Mesenchymal stem cell (in vitro differentiated cells and primary cell): ENCODE data around the gene KRTAP10-1.
"Not testable (repeated sequence)": the region's sequence is repeated elsewhere in the genome, so short reads cannot be mapped to it uniquely, and the experiment has no call there.

Experiments used
- DNase-seq: peaks from one replicate; pipeline ENCODE4 v3.0.0-alpha.2; 2013
- H2AFZ ChIP-seq: one replicate; pipeline ENCODE4 v1.6.1; 2013; ENCODE audit warnings: low read depth, mild to moderate bottlenecking, control low read depth, inconsistent platforms, low read length, moderate library complexity
- H2AK5ac ChIP-seq: 2 replicates; pipeline ENCODE4 v1.6.1; 2013; ENCODE audit warnings: low read length, moderate library complexity, mild to moderate bottlenecking, inconsistent platforms; ENCODE audit not compliant: severe bottlenecking
- H2BK120ac ChIP-seq: one replicate; pipeline ENCODE4 v1.6.1; 2013; ENCODE audit warnings: low read depth, mild to moderate bottlenecking, inconsistent platforms, low read length, moderate library complexity
- H2BK12ac ChIP-seq, 2 experiments: one replicate each; pipeline ENCODE4 v1.6.1; 2013; ENCODE audit warnings: inconsistent platforms in 2 of 2, low read length in 2 of 2, mild to moderate bottlenecking in 2 of 2, moderate library complexity in 2 of 2, control low read depth in 1 of 2
- H2BK15ac ChIP-seq: one replicate; pipeline ENCODE4 v1.6.1; 2013; ENCODE audit warnings: mild to moderate bottlenecking, low read depth, inconsistent platforms; ENCODE audit not compliant: poor library complexity, severe bottlenecking
- H2BK5ac ChIP-seq: 2 replicates; pipeline ENCODE4 v1.6.1; 2013; ENCODE audit warnings: low read depth, mild to moderate bottlenecking, low read length, control low read depth, inconsistent platforms; ENCODE audit not compliant: poor library complexity, severe bottlenecking
- H3K14ac ChIP-seq, 2 experiments: one replicate each; pipeline ENCODE4 v1.6.1; 2013; ENCODE audit warnings: inconsistent platforms in 2 of 2, low read length in 2 of 2, control low read depth in 1 of 2, mild to moderate bottlenecking in 1 of 2, moderate library complexity in 1 of 2
- H3K18ac ChIP-seq, 2 experiments: one replicate each; pipeline ENCODE4 v1.6.1; 2013; ENCODE audit warnings: inconsistent platforms in 2 of 2, low read length in 2 of 2, control low read depth in 1 of 2, low read depth in 1 of 2, mild to moderate bottlenecking in 1 of 2
- H3K23ac ChIP-seq, 2 experiments: one replicate each; pipeline ENCODE4 v1.6.1; 2013; ENCODE audit warnings: inconsistent platforms in 2 of 2, low read length in 2 of 2, mild to moderate bottlenecking in 2 of 2, moderate library complexity in 2 of 2, control low read depth in 1 of 2
- H3K27ac ChIP-seq: 2 replicates; pipeline ENCODE4 v1.5.1; 2013; ENCODE audit warnings: mild to moderate bottlenecking, moderate library complexity, low read length, control low read depth, inconsistent platforms; ENCODE audit not compliant: poor library complexity, severe bottlenecking
- H3K27me3 ChIP-seq, 2 experiments: 2 replicates each; pipeline versions ENCODE4 v1.6.1 to v1.7.0; 2013; ENCODE audit warnings: low read length in 2 of 2, mild to moderate bottlenecking in 2 of 2, moderate library complexity in 2 of 2, control low read depth in 1 of 2, inconsistent platforms in 1 of 2; ENCODE audit not compliant: control insufficient read depth in 1 of 2, insufficient read depth in 1 of 2
- H3K36me3 ChIP-seq, 2 experiments: 2 replicates each; pipeline versions ENCODE4 v1.6.1 to v1.7.0; 2013; ENCODE audit warnings: low read length in 2 of 2, control low read depth in 1 of 2, inconsistent platforms in 1 of 2, low read depth in 1 of 2, mild to moderate bottlenecking in 1 of 2; ENCODE audit not compliant: insufficient read depth in 2 of 2, control insufficient read depth in 1 of 2
- H3K4ac ChIP-seq, 2 experiments: one replicate each; pipeline ENCODE4 v1.6.1; 2013; ENCODE audit warnings: inconsistent platforms in 2 of 2, low read length in 2 of 2, mild to moderate bottlenecking in 2 of 2, moderate library complexity in 2 of 2, control low read depth in 1 of 2, low read depth in 1 of 2
- H3K4me1 ChIP-seq: 2 replicates; pipeline ENCODE4 v1.6.1; 2013; ENCODE audit warnings: low read depth, low read length, control low read depth; ENCODE audit not compliant: control insufficient read depth, insufficient read depth
- H3K4me2 ChIP-seq: 2 replicates; pipeline ENCODE4 v1.6.1; 2013; ENCODE audit warnings: low read length, mild to moderate bottlenecking, inconsistent platforms; ENCODE audit not compliant: poor library complexity, severe bottlenecking
- H3K4me3 ChIP-seq, 2 experiments: 2 replicates each; pipeline versions ENCODE4 v1.5.1 to v1.7.0; 2013; ENCODE audit warnings: low read length in 2 of 2, mild to moderate bottlenecking in 2 of 2, control low read depth in 1 of 2, low read depth in 1 of 2; ENCODE audit not compliant: insufficient read depth in 1 of 2
- H3K79me1 ChIP-seq: replicated peaks from 2 replicates; pipeline ENCODE4 v1.6.1; 2013; ENCODE audit warnings: mild to moderate bottlenecking, control low read depth, low read length, inconsistent platforms; ENCODE audit not compliant: poor library complexity, severe bottlenecking
- H3K9ac ChIP-seq: 2 replicates; pipeline ENCODE4 v1.7.0; 2013; ENCODE audit warnings: mild to moderate bottlenecking, low read length, moderate library complexity
- H3K9me3 ChIP-seq: 2 replicates; pipeline ENCODE4 v1.7.0; 2013; ENCODE audit warnings: mild to moderate bottlenecking, low read length; ENCODE audit not compliant: control insufficient read depth
- H4K8ac ChIP-seq: one replicate; pipeline ENCODE4 v1.6.1; 2013; ENCODE audit warnings: inconsistent platforms, mild to moderate bottlenecking, low read length, moderate library complexity
- H4K91ac ChIP-seq: one replicate; pipeline ENCODE4 v1.6.1; 2013; ENCODE audit warnings: mild to moderate bottlenecking, low read length, inconsistent platforms
- WGBS: methylation state at CpG from one replicate; pipeline ENCODE4 v1.1.7; 2013; ENCODE audit warnings: mixed read lengths; 5-methylcytosine and 5-hydroxymethylcytosine counted together

Gene KRTAP10-1

GRCh38 chr21:44583089-44583799, 43.2 kb upstream of the KRTAP10-1 start:
- H3K9ac ChIP-seq = no peak overlapping the region
- no peak overlapping the region for H4K91ac ChIP-seq
- no peak overlapping the region for H3K23ac ChIP-seq
- H3K27ac ChIP-seq = no peak overlapping the region
- no peaks in the 10 kb centered on the region for H3K36me3 ChIP-seq
- H2BK5ac ChIP-seq = no peak overlapping the region
- H3K4me2 ChIP-seq = no peak overlapping the region
- no peak overlapping the region for H2AFZ ChIP-seq
- peaks cover 25% of the 10 kb centered on the region for H3K9me3 ChIP-seq
- no peak for DNase-seq
- no peak overlapping the region for H2BK15ac ChIP-seq
- H2BK120ac ChIP-seq = no peak overlapping the region
- H3K4ac ChIP-seq = no peak overlapping the region
- H3K14ac ChIP-seq = no peak overlapping the region
- no peaks in the 10 kb centered on the region for H3K4me1 ChIP-seq
- WGBS = 84% methylated on average over 10 of the region's 11 CpGs
- no peak overlapping the region for H3K18ac ChIP-seq
- H2BK12ac ChIP-seq = no peak overlapping the region
- no peak overlapping the region for H3K4me3 ChIP-seq
- no peaks in the 10 kb centered on the region for H3K79me1 ChIP-seq
- H3K27me3 ChIP-seq = no peaks in the 10 kb centered on the region
- no peak overlapping the region for H4K8ac ChIP-seq
- H2AK5ac ChIP-seq = no peak overlapping the region

- Histone ChIP-seq H3K14ac (no peak overlapping the region), H3K79me1 (no peaks in the 10 kb centered on the region), H3K23ac (no peak overlapping the region), H2BK120ac (no peak overlapping the region), H2BK15ac (no peak overlapping the region), H3K4me1 (no peaks in the 10 kb centered on the region), H3K9ac (no peak overlapping the region), H4K8ac (no peak overlapping the region), H3K9me3 (peaks cover 32% of the 10 kb centered on the region), H3K4me3 (no peak overlapping the region), H3K27ac (no peak overlapping the region), H3K18ac (no peak overlapping the region), H3K4me2 (no peak overlapping the region), H3K36me3 (no peaks in the 10 kb centered on the region), H4K91ac (no peak overlapping the region), H2BK12ac (no peak overlapping the region), H3K27me3 (no peaks in the 10 kb centered on the region), H2AK5ac (no peak overlapping the region), H2AFZ (no peak overlapping the region), H2BK5ac (no peak overlapping the region), H3K4ac (no peak overlapping the region)
- WGBS = 81% methylated on average over 12 of the region's 15 CpGs
- DNase-seq = no peak
Observed at GRCh38 chr21:44582055-44582454, 42.1 kb upstream of the KRTAP10-1 start.

DNA sequence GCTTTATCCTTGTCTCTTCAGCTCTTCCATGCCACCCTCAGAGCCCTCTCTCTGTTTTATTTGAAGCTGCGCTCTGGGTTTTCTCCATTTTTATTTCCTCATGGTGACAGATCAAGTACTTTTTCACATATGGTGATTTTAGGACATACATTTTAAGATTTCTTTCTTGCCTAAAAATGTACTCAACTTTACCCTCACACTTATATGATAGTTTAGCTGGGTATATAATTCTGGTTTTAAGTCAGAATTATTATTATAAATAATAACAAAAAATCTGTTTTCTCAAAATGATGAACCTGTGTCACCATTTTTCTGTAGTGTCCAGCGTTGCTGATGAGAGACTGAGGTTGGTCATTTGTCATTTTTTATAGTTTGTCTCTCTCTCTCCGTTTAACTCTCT, 41.2 kb upstream of the KRTAP10-1 start:
- Histone ChIP-seq H2AFZ (no peak overlapping the region), H2BK120ac (no peak overlapping the region), H4K91ac (no peak overlapping the region), H3K9me3 (peaks cover 38% of the 10 kb centered on the region), H3K79me1 (no peaks in the 10 kb centered on the region), H2AK5ac (no peak overlapping the region), H3K23ac (no peak overlapping the region), H3K36me3 (no peaks in the 10 kb centered on the region), H3K4me2 (no peak overlapping the region), H3K18ac (no peak overlapping the region), H3K9ac (no peak overlapping the region), H3K27ac (no peak overlapping the region), H3K4me1 (no peaks in the 10 kb centered on the region), H3K14ac (no peak overlapping the region), H2BK5ac (no peak overlapping the region), H2BK15ac (no peak overlapping the region), H2BK12ac (no peak overlapping the region), H3K4ac (no peak overlapping the region), H3K27me3 (no peaks in the 10 kb centered on the region), H3K4me3 (no peak overlapping the region), H4K8ac (no peak overlapping the region)
- WGBS = 64% methylated on average over 1 of the region's 3 CpGs
- DNase-seq = no peak

GRCh38 chr21:44580231-44580821, 40.3 kb upstream of the KRTAP10-1 start, which contains the start of gene KRTAP10-5:
TSS of gene KRTAP10-5 (minus strand) at chr21:44580604. CDS start at chr21:44580578, 26 bp downstream.
- H4K8ac ChIP-seq, H2AFZ ChIP-seq, H3K14ac ChIP-seq, H4K91ac ChIP-seq, H2BK5ac ChIP-seq, H2BK120ac ChIP-seq, H3K27me3 ChIP-seq, H3K36me3 ChIP-seq, H3K4me1 ChIP-seq, DNase-seq, H3K18ac ChIP-seq, H3K4me2 ChIP-seq, H3K9ac ChIP-seq, H3K27ac ChIP-seq, H2BK12ac ChIP-seq, H2BK15ac ChIP-seq, H2AK5ac ChIP-seq, H3K79me1 ChIP-seq, H3K4ac ChIP-seq, H3K23ac ChIP-seq: not testable (repeated sequence)
- WGBS = 75% methylated on average over 19 of the region's 19 CpGs
- Histone ChIP-seq H3K4me3 (peak within 1 kb of the TSS in 1 of 2 experiments; percentile 21), H3K9me3 (peaks cover 35% of the 10 kb centered on the region)
